Measurements from ENCODE around the gene NUDT3.

DNA sequence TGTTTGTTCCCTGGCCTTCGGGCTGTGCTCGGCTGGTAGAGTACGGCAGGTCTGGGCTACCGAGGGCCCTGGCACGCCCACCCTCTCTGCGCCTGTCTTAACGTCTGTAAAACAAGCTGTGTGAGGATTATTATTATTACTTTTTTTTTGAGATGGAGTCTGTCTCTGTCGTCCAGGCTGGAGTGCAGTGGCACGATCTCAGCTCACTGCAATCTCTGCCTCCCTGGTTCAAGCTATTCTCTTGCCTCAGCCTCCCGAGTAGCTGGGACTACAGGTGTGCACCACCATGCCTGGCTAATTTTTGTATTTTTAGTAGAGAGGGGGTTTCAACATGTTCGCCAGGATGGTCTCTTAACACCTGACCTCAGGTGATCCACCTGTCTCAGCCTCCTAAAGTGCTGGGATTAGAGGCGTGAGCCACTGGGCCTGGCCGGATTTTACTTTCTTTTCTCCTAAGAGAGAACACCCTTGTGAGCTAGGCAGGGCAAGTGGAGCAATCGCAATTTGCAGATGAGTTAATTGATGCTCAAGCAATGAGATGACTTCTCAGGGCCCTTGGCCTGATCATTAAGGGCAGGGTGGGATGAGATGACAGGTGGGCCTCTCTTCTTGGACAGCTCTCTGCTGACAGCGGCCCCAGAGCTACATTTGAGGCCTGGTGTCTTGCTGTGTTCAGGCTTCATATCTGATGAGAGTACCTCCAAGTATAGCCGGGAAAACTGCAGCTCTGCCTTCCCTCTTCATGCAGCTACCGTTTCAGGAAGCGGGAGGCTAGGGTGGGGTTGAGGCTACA lies 142.8 kb downstream of the NUDT3 start:
- TF ChIP-seq, protein P1, sequence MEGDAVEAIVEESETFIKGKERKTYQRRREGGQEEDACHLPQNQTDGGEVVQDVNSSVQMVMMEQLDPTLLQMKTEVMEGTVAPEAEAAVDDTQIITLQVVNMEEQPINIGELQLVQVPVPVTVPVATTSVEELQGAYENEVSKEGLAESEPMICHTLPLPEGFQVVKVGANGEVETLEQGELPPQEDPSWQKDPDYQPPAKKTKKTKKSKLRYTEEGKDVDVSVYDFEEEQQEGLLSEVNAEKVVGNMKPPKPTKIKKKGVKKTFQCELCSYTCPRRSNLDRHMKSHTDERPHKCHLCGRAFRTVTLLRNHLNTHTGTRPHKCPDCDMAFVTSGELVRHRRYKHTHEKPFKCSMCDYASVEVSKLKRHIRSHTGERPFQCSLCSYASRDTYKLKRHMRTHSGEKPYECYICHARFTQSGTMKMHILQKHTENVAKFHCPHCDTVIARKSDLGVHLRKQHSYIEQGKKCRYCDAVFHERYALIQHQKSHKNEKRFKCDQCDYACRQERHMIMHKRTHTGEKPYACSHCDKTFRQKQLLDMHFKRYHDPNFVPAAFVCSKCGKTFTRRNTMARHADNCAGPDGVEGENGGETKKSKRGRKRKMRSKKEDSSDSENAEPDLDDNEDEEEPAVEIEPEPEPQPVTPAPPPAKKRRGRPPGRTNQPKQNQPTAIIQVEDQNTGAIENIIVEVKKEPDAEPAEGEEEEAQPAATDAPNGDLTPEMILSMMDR (IDR thresholded peaks at IDR 0.05; ENCODE audit: low read depth, low read length) = no peak
- no peak for TF ChIP-seq EZH2phosphoT487 (IDR thresholded peaks at IDR 0.05; ENCODE audit: low read depth)

All from OCI-LY3 (cell line).